SIG-M5 (cell line): ENCODE results near the gene POLR3B.
"Not testable (repeated sequence)": the region's sequence is repeated elsewhere in the genome, so short reads cannot be mapped to it uniquely, and the experiment has no call there.

Source experiments
- DNase-seq: peaks from one replicate; lab custom pipeline; 2025; lab: John Stamatoyannopoulos, UW

POLR3B gene

GRCh38 chr12:106357549-106358395, at the start of gene POLR3B:
Gene POLR3B, plus strand, starts transcription at chr12:106357748. Its CDS starts 132 bp downstream, at chr12:106357880.
- DNase-seq, result peak; percentile 66

DNA sequence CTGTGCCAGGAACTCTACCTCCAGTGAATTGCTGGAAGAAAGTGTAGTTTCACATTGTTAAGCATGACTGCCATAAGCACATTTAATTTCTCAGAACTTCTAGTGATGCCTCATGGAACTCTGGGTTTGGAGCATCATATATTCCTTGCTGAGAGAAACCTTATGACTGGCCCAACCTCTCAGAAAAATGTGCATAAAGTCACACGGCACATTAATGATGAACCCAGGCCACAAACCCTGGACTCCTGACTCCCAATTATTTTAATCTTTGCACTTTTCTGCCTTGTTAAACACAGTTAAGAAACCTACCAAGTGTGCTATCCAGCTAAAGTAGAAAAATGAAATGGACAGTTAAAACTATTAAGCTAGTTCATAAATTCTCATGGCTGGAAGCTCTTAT, 49.4 kb upstream of the POLR3B start:
- DNase-seq, result no peak

- DNase-seq, result no peak
These were observed 48.9 kb upstream of the POLR3B start for GRCh38 chr12:106308611-106309010.

DNA sequence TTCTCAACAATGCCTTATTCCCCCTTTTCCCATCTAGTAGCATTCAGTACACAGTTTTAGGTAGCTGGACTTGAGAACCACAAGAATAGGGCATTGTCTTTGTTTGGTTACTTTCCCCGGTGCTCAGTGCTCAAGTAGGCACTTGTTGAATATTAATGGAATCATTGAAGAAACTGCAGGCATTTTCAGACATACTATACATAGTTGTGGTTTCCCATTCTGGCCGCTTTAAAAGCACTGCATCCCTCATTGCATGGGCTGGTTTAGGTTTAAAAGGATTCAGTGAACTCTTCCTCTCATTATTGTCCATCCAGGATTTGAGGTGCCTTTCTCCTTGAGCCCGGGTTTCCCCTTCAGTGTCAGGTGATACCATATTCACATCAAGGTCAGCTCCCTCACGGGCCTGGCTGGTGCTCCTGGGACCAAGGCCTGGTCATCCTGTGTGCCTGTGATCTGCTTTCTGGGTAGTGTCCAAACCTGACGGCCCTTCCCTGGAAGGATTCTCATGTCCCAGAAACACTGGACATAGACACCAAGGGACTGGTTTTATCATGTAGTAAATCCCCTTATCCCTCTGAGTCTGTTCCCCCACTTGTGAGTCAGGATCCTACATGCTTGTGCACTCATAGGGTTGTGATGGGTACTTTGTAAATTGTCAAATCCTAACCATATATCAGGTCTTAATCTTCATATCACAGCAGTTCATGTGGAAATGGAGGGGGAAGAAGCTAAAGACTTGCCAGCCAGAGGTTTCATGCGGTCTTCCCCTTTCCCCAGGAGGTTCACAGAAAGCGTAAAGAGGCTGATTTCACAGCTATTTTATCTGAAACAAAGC, 47.7 kb upstream of the POLR3B start:
- DNase-seq, result no peak

GRCh38 chr12:106310687-106311086, 46.9 kb upstream of the POLR3B start:
- DNase-seq, result no peak

- DNase-seq, result no peak
These were observed 46.4 kb upstream of the POLR3B start for GRCh38 chr12:106311139-106311538.

DNA sequence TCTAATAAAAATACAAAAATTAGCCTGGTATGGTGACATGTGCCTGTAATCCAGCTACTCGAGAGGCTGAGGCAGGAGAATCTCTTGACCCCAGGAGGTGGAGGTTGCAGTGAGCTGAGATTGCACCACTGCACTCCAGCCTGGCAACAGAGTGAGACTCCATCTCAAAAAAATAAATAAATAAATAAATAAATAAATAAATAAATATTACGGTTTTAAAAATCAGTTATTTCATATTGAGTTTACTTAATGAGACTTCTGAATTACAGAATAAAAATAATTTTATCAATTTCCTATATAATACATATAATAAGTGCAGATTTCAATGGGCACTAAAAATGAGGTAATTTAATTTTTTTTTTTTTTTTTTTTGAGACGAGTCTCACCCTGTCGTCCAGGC, 44.1 kb upstream of the POLR3B start:
- DNase-seq, result not testable (repeated sequence)

DNA sequence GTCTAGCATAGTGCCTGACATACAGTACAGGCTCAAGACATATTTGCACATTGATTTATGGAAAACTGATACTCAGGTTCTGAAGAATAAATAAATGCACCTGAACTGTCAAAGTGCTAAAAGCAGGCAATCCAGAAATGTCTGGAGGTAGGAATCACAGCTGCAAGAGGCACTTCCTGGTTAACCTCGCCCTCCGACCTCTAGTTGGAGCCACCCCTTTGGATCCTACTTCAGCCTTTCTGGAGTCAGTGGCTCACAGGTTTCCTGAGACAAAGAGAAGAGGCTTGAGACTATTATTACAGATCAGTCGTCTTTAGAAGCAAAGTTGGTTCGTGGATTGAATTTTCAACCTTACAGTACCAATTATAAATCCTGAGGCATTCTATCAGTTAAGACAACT, 42.0 kb upstream of the POLR3B start:
- DNase-seq, result no peak

GRCh38 chr12:106317406-106318082, 40.0 kb upstream of the POLR3B start:
- no peak for DNase-seq

DNA sequence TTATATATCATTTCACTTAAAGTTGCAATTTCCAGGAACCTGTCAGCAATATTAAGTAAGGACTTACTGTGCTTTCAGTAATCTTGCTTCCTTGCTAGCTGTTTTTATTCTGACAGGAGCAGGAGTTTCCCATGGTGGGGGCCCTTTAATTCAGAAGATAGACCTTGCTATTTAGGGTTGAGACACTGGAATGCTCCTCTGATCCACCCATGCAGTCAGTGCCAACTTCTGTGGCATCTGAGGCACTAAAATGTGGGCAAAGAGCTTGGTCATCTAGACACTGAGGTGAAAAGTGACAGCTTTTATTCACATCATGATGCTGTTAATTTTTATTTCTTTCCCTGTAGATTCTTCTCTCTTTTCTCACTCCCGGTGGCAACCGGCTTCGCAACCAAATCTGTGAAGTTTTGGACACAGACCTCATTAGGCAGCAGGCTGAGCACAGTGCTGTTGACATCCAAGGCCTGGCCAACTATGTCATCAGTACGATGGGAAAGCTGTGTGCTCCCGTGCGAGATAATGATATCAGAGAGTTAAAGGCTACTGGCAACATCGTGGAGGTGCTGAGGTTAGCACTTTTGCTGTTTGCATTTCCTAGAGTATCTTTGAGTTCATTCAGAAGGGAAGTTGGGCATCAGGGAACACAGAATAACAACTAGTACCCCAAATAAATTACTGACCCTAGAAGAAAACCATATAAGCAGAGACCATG, 36.3 kb upstream of the POLR3B start:
- no peak for DNase-seq

DNA sequence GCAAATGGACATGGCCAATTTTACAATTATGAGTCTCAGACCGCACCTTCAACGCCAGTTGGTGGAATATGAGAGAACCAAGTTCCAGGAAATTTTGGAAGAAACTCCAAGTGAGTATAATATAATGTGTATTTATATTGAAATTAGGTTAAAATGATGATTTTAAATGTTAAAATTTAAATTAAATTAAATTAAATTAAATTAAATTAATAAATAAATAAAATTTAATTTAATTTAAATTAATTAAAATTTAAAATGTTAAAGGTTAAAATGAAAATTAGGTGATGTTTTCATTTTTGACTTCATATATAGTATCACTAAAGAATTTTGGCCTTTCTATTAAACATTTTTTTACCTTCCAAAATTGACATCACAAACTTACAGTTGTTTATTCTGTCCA, 34.0 kb upstream of the POLR3B start:
- DNase-seq, result no peak

GRCh38 chr12:106327309-106327869, 30.2 kb upstream of the POLR3B start:
- DNase-seq, result no peak

DNA sequence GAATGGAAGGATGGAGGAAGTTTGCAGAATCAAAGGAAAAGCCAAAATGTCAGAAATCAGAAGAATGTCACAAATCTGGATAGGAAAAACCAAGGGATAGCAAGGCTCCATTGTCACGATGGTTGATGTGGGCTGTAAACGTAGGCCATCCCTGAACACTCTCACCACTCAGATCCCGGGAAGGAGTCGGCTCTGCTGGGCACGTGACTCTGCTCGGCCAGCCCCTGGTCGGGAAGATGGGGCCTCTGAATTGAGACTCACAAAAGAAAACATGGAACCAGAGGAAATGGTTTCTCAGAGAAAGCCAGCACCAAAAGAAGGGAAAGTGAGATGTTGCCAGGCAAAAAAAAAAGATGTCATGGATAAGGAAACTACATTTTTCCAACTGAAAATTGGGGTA, 28.8 kb upstream of the POLR3B start:
- DNase-seq, result no peak

DNA sequence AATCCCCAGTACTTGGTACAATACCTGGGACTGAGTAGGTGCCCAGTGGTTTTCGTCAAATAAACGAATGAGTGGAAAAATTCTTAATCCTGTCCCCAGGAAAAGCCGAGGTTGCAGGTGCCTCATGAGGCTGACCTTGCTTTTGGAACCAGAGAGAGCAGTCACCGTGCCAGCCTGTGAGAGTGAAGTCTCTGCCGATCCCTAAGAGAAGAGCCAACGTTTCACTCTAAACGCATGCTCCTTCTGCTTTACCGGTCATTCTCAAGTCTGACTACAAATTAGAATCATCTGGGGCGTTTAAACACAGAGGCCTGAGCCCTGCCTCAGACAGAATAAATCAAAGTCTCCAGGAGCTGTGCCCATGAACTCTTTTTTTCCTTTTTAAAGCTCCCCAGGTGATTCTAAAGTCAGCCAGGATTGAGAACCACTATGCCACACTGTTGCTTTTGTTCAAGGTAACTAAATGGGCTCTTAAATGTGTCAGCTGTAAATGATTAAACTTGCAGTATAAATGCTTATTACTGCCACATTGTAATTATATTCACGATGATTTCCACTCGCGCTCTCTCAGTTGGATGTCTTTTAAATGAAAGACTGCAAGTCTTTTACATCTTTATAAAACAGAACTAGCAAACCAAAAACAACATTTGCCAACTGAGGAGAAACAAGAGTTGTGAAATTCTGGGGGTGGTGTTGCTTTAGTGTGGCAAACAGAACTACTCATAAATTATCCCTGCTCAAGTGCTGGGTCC, 28.1 kb upstream of the POLR3B start:
- DNase-seq, result no peak

GRCh38 chr12:106331599-106331998, 25.9 kb upstream of the POLR3B start:
- no peak for DNase-seq

DNA sequence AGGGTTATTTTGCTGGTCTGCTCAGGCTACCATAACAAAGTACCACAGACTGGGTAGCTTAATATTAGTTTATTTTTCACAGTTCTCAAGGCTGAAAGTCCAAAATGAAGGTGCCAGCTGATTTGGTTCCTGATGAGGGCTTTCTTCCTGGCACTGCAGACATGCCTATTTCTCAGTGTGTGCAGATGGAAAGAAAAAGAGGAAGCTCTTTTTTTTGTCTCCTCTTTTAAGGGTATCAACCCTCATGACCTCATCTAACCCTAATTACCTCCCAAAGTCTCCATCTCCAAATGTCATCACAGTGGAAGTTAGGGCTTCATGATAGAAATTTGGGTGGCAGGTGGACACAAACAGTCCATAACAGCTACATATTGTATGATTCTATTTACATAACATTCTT, 25.0 kb upstream of the POLR3B start:
- no peak for DNase-seq

GRCh38 chr12:106333010-106333409, 24.5 kb upstream of the POLR3B start:
- no peak for DNase-seq

DNA sequence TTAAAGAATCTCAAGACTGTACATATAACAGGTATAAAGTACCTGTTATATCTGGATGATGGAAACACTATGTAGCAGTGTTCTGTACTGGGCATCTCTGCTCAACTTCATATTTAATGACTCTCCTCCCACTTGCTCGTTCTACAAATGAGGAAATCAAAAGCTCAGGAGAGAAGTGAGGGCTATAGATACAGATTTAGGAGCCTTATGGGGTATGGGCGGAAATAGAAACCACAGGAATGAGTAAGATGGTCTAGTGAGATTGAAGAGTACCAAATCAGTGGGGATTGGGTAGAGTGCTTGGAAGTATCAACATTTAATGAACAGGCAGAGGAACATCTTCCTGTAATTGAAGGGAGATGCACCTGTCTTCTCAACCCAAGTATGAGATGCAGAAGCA, 23.8 kb upstream of the POLR3B start:
- no peak for DNase-seq

- DNase-seq, result no peak
These were observed 16.3 kb upstream of the POLR3B start for GRCh38 chr12:106341086-106341877.
